NT2/D1 (cell line): ENCODE data around the gene MAP1LC3C.

ENCODE experiments used
- YY1 ChIP-seq: IDR thresholded peaks from 2 replicates; pipeline ENCODE4 v1.6.1; 2011; ENCODE audit not compliant: insufficient read length, insufficient read depth
- ZNF274 ChIP-seq: IDR thresholded peaks from 2 replicates; pipeline ENCODE4 v1.6.1; 2011; ENCODE audit warnings: mild to moderate bottlenecking, low read depth, low read length

GRCh38 chr1:241979071-241979470 is 19.8 kb downstream of the MAP1LC3C start:
- TF ChIP-seq ZNF274 (no peak), YY1 (no peak)
